Activated naive CD4-positive, alpha-beta T cell treated with anti-CD3 and anti-CD28 coated beads, Interleukin-2, amount 50 U/mL, for 24 hours (primary cell): Measurements from ENCODE around the gene EXOSC10.
"Not testable (repeated sequence)": the region's sequence is repeated elsewhere in the genome, so short reads cannot be mapped to it uniquely, and the experiment has no call there.

Experiments
- H3K27ac Mint-ChIP-seq: one replicate; pipeline ENCODE4 v1.8.0; 2021; ENCODE audit warnings: mild to moderate bottlenecking, mixed read lengths
- H3K27me3 Mint-ChIP-seq: one replicate; pipeline ENCODE4 v1.8.0; 2021; ENCODE audit warnings: mixed read lengths
- H3K36me3 Mint-ChIP-seq: one replicate; pipeline ENCODE4 v1.8.0; 2021; ENCODE audit warnings: mixed read lengths
- H3K4me1 Mint-ChIP-seq: one replicate; pipeline ENCODE4 v1.8.0; 2021; ENCODE audit warnings: mixed read lengths
- H3K4me3 Mint-ChIP-seq: one replicate; pipeline ENCODE4 v1.8.0; 2021; ENCODE audit warnings: mild to moderate bottlenecking, mixed read lengths
- H3K9me3 Mint-ChIP-seq: one replicate; pipeline ENCODE4 v1.8.0; 2021; ENCODE audit warnings: mixed read lengths

The EXOSC10 gene

GRCh38 chr1:11058595-11059154, 41.0 kb downstream of the EXOSC10 start:
- H3K36me3 Mint-ChIP-seq = peaks cover 8% of the 10 kb centered on the region
- peak overlapping the region; percentile 93 for H3K27ac Mint-ChIP-seq
- H3K27me3 Mint-ChIP-seq = no peaks in the 10 kb centered on the region
- peaks cover 26% of the 10 kb centered on the region for H3K4me1 Mint-ChIP-seq
- H3K4me3 Mint-ChIP-seq = peak overlapping the region; percentile 94
- H3K9me3 Mint-ChIP-seq = no peaks in the 10 kb centered on the region

DNA sequence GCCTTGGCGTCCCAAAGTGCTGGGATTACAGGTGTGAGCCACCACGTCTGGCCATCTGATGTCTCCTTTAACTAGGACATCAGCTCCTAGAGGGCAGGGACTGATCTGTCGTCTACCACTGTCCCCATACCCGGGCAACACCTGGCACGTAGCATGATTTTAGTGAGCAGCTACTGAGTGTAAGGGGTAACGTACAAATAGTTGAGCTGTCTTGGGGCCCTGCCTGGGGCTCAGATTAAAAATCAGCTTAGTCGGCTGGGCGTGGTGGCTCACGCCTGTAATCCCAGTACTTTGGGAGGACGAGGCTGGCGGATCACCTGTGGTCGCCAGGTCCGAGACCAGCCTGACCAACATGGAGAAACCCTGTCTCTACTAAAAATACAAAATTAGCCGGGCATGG, 41.6 kb downstream of the EXOSC10 start:
- H3K36me3 Mint-ChIP-seq = peaks cover 8% of the 10 kb centered on the region
- no peak overlapping the region for H3K27ac Mint-ChIP-seq
- H3K4me1 Mint-ChIP-seq = peaks cover 21% of the 10 kb centered on the region
- no peaks in the 10 kb centered on the region for H3K9me3 Mint-ChIP-seq
- H3K27me3 Mint-ChIP-seq = no peaks in the 10 kb centered on the region
- H3K4me3 Mint-ChIP-seq = peak overlapping the region; percentile 94

DNA sequence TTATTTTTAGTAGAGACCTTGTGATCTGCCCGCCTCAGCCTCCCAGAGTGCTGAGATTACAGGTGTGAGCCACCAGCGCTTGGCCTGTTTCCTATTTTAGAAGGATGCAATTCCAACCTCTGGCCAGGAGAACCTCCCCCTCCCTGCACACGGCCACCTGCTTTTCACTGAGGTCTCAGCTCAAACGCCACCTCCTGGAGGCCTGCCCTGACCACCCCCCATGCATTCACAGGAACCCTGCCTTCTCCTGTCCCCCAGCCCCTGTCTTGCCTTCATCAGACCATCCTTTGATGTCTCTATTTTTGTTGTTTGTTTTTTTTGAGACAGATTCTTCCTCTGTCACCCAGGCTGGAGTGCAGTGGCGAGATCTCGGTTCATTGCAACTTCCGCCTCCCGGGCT, 42.2 kb downstream of the EXOSC10 start:
- H3K4me1 Mint-ChIP-seq = peaks cover 17% of the 10 kb centered on the region
- H3K27me3 Mint-ChIP-seq = no peaks in the 10 kb centered on the region
- no peaks in the 10 kb centered on the region for H3K9me3 Mint-ChIP-seq
- H3K27ac Mint-ChIP-seq = peak overlapping the region; percentile 82
- peak overlapping the region; percentile 94 for H3K4me3 Mint-ChIP-seq
- H3K36me3 Mint-ChIP-seq = peaks cover 6% of the 10 kb centered on the region

GRCh38 chr1:11056504-11056903, 43.2 kb downstream of the EXOSC10 start:
- Mint-ChIP-seq H3K36me3 (peaks cover 6% of the 10 kb centered on the region), H3K4me1 (peaks cover 10% of the 10 kb centered on the region), H3K9me3 (no peaks in the 10 kb centered on the region), H3K27me3 (no peaks in the 10 kb centered on the region), H3K4me3 (no peak overlapping the region), H3K27ac (no peak overlapping the region)

DNA sequence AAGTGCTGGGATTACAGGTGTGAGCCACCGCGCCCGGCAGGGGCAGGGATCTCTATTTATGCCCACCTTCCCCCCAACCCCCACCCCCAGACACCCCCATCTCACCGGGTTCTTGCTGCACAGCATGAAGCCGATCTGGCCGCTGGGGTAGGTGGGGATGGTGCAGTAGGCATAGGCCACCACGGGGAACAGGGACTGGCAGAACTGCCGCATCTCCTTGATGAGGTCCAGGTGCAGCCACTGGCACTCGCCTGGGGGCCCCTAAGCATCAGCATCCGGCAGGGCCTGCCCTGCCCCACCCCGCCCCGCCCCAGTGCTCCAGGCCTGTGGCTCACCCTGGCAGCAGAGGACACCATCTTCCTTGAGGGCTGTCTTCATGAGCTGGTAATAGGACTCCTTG, 44.0 kb downstream of the EXOSC10 start:
- Mint-ChIP-seq H3K4me3 (no peak overlapping the region), H3K4me1 (peaks cover 5% of the 10 kb centered on the region), H3K27me3 (no peaks in the 10 kb centered on the region), H3K36me3 (peaks cover 6% of the 10 kb centered on the region), H3K27ac (no peak overlapping the region), H3K9me3 (no peaks in the 10 kb centered on the region)

GRCh38 chr1:11054666-11055065, 45.0 kb downstream of the EXOSC10 start:
- no peaks in the 10 kb centered on the region for H3K9me3 Mint-ChIP-seq
- H3K4me1 Mint-ChIP-seq = peaks cover 3% of the 10 kb centered on the region
- H3K36me3 Mint-ChIP-seq = peaks cover 6% of the 10 kb centered on the region
- H3K27me3 Mint-ChIP-seq = no peaks in the 10 kb centered on the region
- no peak overlapping the region for H3K27ac Mint-ChIP-seq
- H3K4me3 Mint-ChIP-seq = no peak overlapping the region

DNA sequence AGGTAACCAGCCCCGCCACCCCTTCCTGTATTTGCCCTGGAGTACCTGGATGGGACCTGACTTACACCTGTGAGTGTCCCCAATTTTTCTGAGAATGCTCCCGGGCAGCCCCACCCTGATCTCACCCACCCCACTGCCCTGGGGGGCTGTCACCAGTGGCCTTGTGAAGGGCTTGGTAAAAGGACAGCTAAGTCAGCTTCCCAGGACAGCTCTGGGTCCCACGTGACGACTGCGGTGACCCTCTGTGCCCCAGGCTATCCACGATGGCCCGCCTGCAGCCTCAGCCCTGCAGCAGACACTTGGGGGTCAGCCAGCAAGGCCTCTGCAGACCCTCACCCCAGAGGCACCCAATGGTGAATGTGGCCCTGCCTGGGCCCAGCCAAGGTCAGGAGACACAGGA, 45.5 kb downstream of the EXOSC10 start:
- Mint-ChIP-seq H3K27me3 (no peaks in the 10 kb centered on the region), H3K4me1 (peaks cover 3% of the 10 kb centered on the region), H3K27ac (no peak overlapping the region), H3K36me3 (peaks cover 6% of the 10 kb centered on the region), H3K9me3 (no peaks in the 10 kb centered on the region), H3K4me3 (no peak overlapping the region)

- no peak overlapping the region for H3K27ac Mint-ChIP-seq
- H3K9me3 Mint-ChIP-seq = no peaks in the 10 kb centered on the region
- peaks cover 3% of the 10 kb centered on the region for H3K4me1 Mint-ChIP-seq
- H3K36me3 Mint-ChIP-seq = peaks cover 6% of the 10 kb centered on the region
- H3K4me3 Mint-ChIP-seq = no peak overlapping the region
- no peaks in the 10 kb centered on the region for H3K27me3 Mint-ChIP-seq
These were observed 45.9 kb downstream of the EXOSC10 start for GRCh38 chr1:11053758-11054137.

DNA sequence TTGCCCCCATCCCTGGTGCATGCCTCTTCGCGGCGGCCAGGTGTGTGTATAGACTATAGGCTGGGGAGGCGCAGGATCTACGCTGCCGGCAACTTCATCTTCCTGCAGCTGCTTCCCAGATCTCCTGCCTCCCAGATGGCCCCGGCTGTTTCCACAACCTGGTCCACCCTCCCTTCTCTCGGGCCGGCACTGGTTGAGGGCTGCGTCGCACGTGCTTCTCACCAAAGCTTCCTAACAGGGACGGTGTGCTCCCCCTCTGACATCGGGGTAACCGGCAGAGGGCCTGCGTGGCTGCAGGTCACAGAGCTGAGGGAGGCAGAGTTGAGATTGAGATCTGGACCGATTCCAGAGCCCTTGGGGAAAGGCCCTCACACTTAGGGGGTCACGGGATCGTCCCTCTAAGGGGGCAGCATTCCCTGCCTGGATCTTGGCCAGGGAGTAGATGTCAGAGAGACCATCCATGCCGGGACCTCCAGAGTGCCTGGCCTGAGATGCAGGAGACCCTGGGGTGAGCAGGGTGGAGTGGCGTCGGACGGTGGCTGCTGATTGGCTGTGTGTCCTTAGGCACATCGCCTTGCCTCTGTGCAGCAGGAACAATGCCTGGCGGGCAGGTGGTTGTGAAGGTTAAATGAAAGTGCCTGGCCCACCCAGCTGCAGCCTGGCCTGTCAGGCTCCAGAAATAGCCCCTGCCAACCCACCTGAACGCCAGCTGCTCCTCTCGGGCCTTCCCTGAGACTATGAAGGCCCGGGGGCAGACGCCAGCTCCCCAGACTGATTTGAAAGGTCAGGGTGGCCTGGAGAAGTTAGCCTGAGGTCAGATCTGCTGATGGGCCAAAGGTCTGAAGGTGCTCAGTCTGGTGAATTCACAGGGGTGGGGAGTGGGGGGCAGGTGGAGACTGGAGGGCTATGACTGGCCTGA, 46.6 kb downstream of the EXOSC10 start:
- Mint-ChIP-seq H3K9me3 (no peaks in the 10 kb centered on the region), H3K27me3 (no peaks in the 10 kb centered on the region), H3K36me3 (peaks cover 6% of the 10 kb centered on the region), H3K27ac (no peak overlapping the region), H3K4me3 (no peak overlapping the region), H3K4me1 (peaks cover 3% of the 10 kb centered on the region)

- H3K27me3 Mint-ChIP-seq = no peaks in the 10 kb centered on the region
- peaks cover 3% of the 10 kb centered on the region for H3K36me3 Mint-ChIP-seq
- H3K9me3 Mint-ChIP-seq = no peaks in the 10 kb centered on the region
- H3K27ac Mint-ChIP-seq = peak overlapping the region; percentile 19
- no peak overlapping the region for H3K4me3 Mint-ChIP-seq
- H3K4me1 Mint-ChIP-seq = no peaks in the 10 kb centered on the region
These were observed 47.7 kb downstream of the EXOSC10 start for GRCh38 chr1:11051781-11052511.

GRCh38 chr1:11051121-11051520, 48.5 kb downstream of the EXOSC10 start:
- H3K9me3 Mint-ChIP-seq, H3K4me3 Mint-ChIP-seq, H3K36me3 Mint-ChIP-seq, H3K27me3 Mint-ChIP-seq, H3K4me1 Mint-ChIP-seq: not testable (repeated sequence)
- H3K27ac Mint-ChIP-seq = peak overlapping the region; percentile 42

- no peaks in the 10 kb centered on the region for H3K9me3 Mint-ChIP-seq
- H3K27ac Mint-ChIP-seq = no peak within 1 kb of the TSS
- no peaks in the 10 kb centered on the region for H3K4me1 Mint-ChIP-seq
- no peak within 1 kb of the TSS for H3K4me3 Mint-ChIP-seq
- no peaks in the 10 kb centered on the region for H3K27me3 Mint-ChIP-seq
- no peaks in the 10 kb centered on the region for H3K36me3 Mint-ChIP-seq
These were observed 52.9 kb downstream of the EXOSC10 start, which contains the start of gene MASP2 for GRCh38 chr1:11046625-11047365. MASP2 (minus strand) TSS chr1:11047239; CDS start chr1:11047207, 32 bp downstream.

DNA sequence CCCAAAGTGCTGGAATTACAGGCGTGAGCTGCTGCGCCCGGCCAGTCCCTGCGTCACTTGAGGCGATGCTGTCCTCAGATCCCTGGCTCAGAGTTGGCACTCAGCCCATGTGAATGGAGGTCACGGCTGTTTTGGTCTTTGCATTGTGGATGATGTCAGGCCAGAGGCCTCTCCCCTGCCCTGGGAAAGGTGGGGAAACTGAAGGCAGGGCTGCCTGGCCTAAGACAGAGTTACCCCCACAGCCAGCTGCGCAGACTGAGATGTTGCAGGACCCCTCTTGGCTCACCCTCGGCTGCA, 53.5 kb downstream of the EXOSC10 start:
- Mint-ChIP-seq H3K36me3 (no peaks in the 10 kb centered on the region), H3K27me3 (no peaks in the 10 kb centered on the region), H3K27ac (no peak overlapping the region), H3K4me3 (no peak overlapping the region), H3K9me3 (no peaks in the 10 kb centered on the region), H3K4me1 (no peaks in the 10 kb centered on the region)

DNA sequence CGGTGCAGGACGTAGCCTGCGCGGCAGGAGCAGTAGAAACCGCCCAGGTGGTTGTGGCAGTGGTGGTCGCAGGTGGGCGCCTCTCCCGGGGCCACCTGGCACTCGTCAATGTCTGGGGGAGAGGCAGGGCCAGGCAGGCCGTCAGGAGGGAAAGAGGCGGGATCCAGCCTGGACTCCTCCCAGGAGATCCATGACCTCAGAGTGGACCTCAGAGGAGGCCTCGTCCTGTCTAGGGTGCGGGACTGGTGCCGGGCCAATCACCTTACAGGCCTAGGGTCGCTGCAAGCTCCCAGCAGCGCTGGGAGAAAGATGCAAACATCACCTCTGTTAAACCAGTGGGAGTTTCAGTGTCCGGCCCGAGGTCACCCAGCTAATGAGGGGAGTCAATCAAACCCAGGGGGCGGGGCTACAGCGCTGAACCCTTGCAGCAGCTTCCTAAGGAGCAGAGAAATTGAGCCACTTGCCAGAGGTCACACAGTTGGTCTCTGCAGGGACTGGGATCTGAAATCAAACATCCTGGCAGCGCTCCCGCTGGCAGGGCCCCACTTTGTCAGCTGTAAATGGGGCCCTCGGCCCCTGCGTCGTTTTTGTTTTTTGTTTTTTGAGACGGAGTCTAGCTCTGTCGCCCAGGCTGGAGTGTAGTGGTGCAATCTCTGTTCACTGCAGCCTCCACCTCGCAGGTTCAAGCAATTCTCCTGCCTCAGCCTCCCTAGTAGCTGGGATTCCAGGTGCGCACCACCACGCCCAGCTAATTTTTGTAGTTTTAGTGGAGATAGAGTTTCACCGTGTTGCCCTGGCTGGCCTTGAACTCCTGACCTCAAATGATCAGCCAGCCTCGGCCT, 54.0 kb downstream of the EXOSC10 start:
- Mint-ChIP-seq H3K9me3 (no peaks in the 10 kb centered on the region), H3K4me3 (no peak overlapping the region), H3K27ac (no peak overlapping the region), H3K36me3 (no peaks in the 10 kb centered on the region), H3K27me3 (no peaks in the 10 kb centered on the region), H3K4me1 (no peaks in the 10 kb centered on the region)
